COR-L47 (cell line): Measurements from ENCODE around the gene WWOX.
A peak's percentile ranks its signal among the peaks of the same experiment; 100 is the strongest.

Source experiments
- DNase-seq: peaks from one replicate; lab custom pipeline; 2025; lab: John Stamatoyannopoulos, UW

The WWOX gene

GRCh38 chr16:78399384-78399783 is 299.9 kb downstream of the WWOX start:
- no peak for DNase-seq

GRCh38 chr16:78402833-78403232 is 303.4 kb downstream of the WWOX start:
- DNase-seq = no peak

DNA sequence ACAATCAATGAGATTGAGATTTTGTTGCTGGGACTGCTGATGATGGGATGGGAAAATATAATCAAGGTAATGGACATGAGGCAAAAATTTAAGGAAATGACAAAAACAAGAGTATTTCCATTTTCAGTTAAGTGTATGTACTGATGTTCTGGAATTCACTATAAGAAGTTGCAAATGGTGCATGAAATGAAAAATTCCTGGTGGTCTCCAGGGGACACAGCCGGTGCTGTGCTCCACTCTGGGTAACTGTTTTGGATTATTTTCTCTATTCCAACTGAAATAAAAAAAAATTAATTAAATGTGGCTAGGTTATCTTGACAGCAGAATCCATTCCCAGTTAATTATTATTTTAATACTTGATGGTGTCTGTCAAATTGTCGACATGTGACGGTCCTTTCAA is 305.6 kb downstream of the WWOX start:
- DNase-seq = no peak

DNA sequence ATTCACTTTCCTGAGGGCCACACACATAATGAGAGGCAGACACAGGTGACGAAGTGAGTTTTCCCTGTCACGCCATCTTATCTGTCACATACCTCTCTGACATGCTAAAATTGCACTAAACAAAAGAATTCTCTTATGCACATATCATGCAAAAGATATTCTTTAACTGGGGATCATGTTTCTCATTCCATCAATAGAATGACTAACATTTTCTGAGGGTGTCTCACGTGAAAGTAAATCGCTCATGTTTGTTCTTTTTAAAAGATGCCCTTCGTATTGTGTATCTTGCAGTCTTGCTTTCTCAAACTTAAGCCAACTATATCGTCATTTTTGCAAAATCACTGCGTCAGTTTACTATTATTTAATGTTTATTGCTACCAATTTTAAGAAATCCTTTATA is 306.4 kb downstream of the WWOX start:
- no peak for DNase-seq

DNA sequence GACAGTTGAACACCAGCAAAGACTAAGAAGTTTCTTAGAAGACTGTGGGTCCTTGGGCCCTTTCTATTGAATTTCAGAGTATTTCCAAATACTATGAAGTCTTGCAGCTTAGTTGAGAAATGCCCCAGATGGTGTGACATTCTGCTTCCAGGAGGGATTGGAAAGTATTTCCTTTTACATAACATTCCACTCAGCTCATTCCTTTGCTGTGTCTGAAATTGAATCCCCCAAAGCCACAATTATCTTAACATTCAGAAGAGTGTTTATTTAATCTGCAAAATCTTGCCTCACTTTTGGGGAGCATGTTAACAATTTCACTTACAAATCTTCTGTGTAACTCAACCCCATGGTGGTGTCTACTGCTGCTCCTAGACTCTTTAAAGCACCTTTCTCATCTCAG is 307.7 kb downstream of the WWOX start:
- no peak for DNase-seq

GRCh38 chr16:78413651-78414050 is 314.2 kb downstream of the WWOX start:
- no peak for DNase-seq

DNA sequence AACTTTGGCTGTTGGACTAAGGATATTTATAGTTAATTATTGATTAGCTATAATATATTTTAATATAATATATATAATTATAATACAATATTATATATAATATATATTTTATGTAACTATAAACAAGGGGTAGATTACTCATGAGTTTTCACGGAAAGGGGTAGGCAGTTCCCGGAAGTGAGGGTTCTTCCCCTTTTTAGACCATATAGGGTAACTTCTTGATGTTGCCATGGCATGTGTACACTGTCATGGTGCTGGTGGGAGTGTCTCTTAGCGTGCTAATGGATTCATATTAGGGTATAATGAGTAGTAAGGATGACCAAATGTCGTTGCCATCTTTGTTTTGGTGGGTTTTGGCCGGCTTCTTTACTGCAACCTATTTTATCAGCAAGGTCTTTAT is 315.6 kb downstream of the WWOX start:
- no peak for DNase-seq

- no peak for DNase-seq
Measured at GRCh38 chr16:78415669-78416068, 316.2 kb downstream of the WWOX start.

- no peak for DNase-seq
Measured at GRCh38 chr16:78416400-78416799, 316.9 kb downstream of the WWOX start.

DNA sequence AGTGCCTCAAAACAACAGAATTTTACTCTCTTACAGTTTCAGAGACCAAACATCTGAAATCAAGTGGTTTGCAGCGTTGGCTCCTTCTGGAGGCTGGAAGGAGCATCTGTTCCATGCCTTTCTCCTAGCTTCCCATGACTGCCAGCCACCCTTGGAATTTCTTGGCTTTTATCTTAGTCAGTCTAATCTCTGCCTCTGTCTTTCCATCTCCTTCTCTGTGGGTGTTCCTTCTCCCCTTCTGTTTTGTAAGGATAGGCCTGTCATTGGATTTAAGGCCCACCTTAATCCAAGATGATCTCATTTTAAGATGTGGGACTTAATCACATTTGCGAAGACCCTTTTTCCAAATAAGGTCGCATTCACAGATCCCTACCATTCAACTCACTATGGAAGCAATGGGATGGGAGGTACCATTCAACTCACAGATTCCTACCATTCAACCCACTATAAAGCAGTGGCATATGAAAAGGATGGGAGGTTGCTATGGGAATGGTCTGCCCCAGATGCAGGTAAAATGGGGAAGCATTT is 321.8 kb downstream of the WWOX start:
- no peak for DNase-seq

- DNase-seq = no peak
Measured at GRCh38 chr16:78425281-78425680, 325.8 kb downstream of the WWOX start.

GRCh38 chr16:78425891-78426510 is 326.5 kb downstream of the WWOX start:
- no peak for DNase-seq

- DNase-seq = no peak
Measured at GRCh38 chr16:78428193-78428592, 328.7 kb downstream of the WWOX start.

DNA sequence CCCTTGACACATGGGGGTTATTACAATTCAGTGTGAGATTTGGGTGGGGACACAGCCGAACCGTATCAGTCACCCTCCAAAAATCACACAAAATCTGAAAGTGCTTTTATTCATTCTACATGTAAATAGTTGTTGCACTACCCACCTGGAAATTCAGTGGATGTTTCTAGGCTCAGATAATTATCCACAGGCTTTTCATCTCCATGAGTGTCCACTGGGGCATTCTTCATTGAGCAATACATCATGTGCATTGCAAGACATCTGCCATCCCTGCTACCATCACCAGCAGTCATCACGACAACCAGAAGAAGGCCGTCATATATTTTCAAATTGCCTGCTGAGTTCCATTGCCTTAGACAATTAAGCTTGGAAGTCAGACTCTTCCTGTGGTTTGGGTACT is 330.8 kb downstream of the WWOX start:
- no peak for DNase-seq

DNA sequence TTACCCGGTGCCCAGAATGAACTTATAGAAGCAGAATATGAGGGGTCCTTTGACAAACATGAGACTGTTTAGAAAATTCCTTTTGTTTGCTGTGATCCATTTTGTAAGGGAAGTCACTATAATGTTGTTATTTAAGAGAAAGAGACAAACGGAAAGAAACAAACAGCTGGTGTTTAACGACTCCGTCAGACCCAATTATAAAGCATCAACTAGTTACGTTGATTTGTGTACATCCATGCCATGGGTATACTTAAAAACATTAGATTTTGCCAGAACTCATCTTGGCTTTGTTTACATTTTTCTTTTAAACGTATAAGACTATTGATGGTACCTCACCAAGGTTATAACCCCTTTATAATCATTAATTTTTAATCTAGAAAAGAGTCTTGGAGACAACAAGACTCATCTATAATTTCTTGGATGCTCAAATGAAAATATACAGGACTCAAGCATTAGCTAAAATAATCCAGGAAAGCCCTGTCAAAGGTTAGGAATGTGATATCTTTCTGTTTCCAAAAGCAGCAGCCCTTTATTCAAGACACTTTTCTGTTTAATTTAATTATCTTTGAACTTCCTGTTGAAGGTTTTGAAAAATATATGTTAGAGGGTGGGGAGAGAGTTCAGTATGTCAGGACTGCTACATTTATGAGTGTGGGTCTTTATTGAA is 331.7 kb downstream of the WWOX start:
- no peak for DNase-seq

DNA sequence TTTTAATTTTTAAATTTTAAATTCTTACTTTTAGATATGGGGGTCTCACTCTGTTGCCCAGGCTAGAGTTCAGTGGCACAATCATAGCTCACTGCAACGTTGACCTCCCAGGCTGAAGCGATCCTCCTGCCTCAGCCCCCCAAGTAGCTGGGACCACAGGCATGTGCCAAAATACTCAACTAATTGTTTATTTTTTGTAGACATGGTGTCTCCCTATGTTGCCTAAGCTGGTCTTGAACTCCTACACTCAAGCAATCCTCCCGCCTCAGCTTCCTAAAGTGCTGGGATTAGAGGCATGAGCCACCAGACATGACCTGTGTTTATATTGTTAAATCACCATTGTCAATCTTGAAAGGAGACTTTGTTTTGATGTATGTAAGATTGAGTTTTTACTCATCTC is 332.2 kb downstream of the WWOX start:
- DNase-seq = no peak

DNA sequence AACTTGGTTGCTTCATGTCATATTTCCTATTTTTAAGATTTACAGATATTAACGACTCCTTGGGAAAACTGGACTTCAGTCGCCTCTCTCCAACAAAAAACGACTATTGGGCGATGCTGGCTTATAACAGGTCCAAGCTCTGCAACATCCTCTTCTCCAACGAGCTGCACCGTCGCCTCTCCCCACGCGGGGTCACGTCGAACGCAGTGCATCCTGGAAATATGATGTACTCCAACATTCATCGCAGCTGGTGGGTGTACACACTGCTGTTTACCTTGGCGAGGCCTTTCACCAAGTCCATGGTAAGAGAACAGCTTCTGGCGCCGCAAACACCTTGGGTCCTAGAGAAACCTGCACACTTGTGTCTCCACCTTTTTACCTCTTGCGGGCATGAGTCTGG is 333.0 kb downstream of the WWOX start:
- DNase-seq = no peak

DNA sequence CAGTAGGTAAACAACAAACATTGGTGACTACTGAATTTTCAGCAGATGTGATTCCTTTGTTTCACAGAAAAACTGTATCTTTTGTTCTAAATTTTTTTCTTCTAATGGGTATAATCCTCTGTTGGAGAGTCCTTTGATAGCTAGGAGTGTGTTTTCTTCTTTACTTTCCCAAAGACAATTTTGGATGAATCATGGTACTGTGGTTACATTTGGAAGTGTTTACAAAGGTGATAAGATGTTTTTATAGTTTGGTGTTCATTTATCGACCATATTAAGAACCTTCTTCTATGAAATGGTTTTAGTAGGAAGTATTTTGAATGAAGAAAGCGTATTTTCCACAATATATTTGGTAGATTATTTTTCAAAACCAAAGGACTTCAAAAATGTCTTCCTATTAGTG is 333.7 kb downstream of the WWOX start:
- DNase-seq = no peak

DNA sequence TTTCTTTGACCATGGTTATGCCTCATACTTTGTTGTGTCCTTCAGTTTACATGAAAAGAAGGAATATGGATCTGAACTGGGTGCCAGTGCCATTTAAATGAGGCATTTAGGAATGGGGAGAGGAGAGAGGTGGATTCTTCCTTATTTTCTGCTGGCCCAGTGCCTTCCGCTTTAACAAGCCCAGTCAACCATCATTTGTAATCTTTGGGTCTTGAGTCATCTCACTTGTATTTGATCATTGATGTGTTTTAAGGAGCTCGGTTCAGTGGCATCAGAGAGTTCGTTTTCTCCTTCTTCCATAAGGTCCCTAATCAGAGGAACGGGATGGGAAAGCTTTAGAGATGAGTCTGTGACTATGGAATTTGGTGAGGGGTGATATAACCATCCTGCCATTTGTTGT is 334.9 kb downstream of the WWOX start:
- no peak for DNase-seq

GRCh38 chr16:78435260-78435659 is 335.8 kb downstream of the WWOX start:
- DNase-seq = no peak

DNA sequence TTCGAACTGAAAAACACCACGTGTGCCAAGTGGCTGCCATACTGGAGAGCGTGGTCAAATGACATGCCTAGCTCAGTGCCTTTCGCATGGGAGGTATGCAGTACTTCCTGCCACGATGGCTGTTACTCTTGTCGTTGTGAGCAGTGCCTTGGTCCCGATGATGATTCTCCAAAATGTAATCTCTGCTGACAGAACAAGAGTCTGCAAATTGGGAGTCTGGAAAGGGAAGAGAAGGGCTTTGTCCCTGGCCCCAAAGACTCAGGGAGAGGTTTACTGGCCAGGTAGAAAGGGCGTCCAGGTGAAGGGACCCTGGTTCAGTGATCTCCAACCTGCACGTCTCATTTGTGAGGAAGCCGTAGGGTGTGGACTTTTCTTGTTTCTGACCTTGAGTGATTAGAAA is 336.6 kb downstream of the WWOX start:
- no peak for DNase-seq

GRCh38 chr16:78436846-78437245 is 337.4 kb downstream of the WWOX start:
- DNase-seq = no peak

- peak; percentile 27 for DNase-seq
Measured at GRCh38 chr16:78437352-78437968, 338.0 kb downstream of the WWOX start.

DNA sequence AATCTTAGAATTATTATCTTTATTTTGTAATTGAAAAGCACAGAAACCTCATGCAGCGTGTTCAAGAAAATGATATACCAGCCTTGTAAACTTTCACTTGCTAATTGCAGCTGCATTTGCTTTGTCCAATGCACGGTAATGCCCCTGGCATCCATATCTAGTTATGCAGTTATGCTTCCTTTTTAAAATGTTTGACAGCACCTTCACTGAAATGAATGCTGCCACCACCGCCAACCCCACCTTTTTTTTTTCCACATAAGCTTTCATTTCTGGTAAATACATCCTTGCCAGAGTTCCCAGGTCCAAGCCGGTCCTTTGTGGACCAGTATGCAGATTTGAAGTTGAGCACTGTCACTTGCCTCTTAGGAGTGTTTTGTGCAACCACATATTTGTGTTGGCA is 338.8 kb downstream of the WWOX start:
- no peak for DNase-seq
